Fibroblast of the aortic adventitia (primary cell): ENCODE data around the gene KDM4C. TPM values are rescaled to one million over a fixed set of nuclear protein-coding genes. Genes with fewer than 3 reads are reported as not detected.

Experiments
- DNase-seq: peaks from one replicate; pipeline ENCODE4 v3.0.0-alpha.2; 2010; ENCODE audit warnings: low read depth
- H3K4me3 ChIP-seq: 2 replicates; pipeline ENCODE4 v1.5.1; 2011; ENCODE audit warnings: low read depth, mild to moderate bottlenecking, control low read depth, low read length, moderate library complexity
- total RNA-seq: library from RNA; depleted of rRNA; stranded (reverse); fragments of >200 nt; gene quantifications from 2 replicates; pipeline ENCODE4 v1.2.3, GENCODE V29; 2012; ENCODE audit warnings: low replicate concordance
- TF ChIP-seq, protein P1 (sequence below): IDR thresholded peaks from 2 replicates; pipeline ENCODE4 v1.5.1; 2011; ENCODE audit warnings: mild to moderate bottlenecking, low read length, control low read depth, inconsistent platforms; ENCODE audit not compliant: insufficient read depth

The KDM4C gene
- total RNA-seq, 1 donor, result 25.1 TPM

DNA sequence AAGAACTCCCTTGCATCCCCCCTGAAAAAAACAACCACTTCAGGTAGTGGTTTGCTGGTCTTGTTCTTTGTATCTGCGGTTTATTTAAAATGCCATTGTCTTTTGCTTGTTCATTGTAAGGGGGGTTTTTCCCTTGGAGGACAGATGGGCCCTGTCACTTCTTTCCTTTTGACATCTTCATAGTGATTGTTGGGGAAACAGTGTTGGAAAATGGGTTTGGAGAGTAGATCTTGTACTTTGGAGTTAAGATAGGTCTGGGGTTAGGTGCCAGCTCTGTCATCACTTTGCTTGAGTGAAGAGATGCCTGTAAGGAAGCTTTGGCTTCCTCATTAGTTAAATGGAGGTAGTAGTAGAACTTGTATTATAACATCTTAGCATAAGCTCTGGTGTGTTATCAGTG, 112.4 kb downstream of the KDM4C start:
- DNase-seq, result no peak
- no peak overlapping the region for H3K4me3 ChIP-seq
- TF ChIP-seq, protein P1, sequence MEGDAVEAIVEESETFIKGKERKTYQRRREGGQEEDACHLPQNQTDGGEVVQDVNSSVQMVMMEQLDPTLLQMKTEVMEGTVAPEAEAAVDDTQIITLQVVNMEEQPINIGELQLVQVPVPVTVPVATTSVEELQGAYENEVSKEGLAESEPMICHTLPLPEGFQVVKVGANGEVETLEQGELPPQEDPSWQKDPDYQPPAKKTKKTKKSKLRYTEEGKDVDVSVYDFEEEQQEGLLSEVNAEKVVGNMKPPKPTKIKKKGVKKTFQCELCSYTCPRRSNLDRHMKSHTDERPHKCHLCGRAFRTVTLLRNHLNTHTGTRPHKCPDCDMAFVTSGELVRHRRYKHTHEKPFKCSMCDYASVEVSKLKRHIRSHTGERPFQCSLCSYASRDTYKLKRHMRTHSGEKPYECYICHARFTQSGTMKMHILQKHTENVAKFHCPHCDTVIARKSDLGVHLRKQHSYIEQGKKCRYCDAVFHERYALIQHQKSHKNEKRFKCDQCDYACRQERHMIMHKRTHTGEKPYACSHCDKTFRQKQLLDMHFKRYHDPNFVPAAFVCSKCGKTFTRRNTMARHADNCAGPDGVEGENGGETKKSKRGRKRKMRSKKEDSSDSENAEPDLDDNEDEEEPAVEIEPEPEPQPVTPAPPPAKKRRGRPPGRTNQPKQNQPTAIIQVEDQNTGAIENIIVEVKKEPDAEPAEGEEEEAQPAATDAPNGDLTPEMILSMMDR, result no peak

DNA sequence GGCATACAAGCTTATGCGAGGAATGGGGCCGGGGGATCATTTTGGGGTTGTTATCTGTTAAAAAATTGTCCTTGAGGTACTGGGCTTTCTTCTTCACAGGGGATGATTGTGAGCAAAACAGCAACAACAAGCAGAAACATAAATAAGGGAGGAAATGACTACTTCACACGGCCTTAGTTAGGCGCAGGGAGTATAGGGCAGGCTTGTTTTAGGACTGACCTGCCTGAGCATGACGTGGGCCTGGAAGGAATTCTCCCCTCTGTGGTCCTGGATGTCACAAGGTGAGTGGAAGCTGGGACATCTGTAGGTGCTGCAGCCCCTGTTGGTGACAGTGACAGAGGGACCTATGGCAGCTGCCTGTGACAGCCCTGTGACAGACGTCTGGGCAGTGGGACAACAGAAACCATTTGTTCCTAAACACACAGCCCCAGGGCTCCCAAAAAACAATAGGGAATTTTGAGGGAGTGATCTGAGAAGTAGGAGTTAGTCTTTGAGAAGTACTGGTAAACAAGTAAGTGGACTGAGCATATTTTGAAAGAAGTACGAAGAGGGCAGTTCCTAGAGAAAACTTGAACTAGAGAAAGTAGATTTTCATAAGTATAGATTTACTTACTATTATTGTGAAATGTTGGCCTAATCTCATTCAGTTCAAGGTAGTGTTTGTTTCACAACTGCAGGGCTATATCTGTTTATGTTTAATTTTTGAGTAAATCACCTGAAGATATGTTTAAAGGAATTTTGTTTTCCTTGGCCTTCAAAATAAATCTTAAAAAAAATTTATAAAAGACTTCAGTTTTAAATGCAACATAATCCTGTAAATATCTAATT, 113.1 kb downstream of the KDM4C start:
- no peak for DNase-seq
- TF ChIP-seq, protein P1, result no peak
- no peak overlapping the region for H3K4me3 ChIP-seq

DNA sequence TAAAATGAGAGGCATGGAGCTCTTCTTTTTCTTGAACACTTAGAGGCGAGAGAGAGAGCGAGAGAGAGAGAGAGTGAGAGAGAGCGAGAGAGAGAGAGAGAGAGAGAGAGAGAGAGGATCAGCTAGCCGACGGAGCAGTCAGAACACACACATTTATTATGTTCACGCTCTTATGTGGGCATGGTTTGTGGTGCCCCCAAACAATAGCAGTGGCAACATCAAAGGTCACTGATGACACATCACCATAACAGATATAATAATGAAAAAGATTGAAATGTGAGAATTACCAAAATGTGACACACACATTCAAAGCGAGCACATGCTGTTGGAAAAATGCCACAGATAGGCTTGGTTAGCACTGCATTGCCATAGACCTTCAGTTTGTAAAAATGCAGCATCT, 116.1 kb downstream of the KDM4C start:
- DNase-seq, result peak; percentile 69
- TF ChIP-seq, protein P1, result no peak
- no peak overlapping the region for H3K4me3 ChIP-seq

- H3K4me3 ChIP-seq, result no peak overlapping the region
- DNase-seq, result no peak
- TF ChIP-seq, protein P1, result no peak
Observed at GRCh38 chr9:6876195-6876894, 118.6 kb downstream of the KDM4C start.

GRCh38 chr9:6877671-6878161, 119.9 kb downstream of the KDM4C start:
- TF ChIP-seq, protein P1, result no peak
- peak; percentile 73 for DNase-seq
- no peak overlapping the region for H3K4me3 ChIP-seq

DNA sequence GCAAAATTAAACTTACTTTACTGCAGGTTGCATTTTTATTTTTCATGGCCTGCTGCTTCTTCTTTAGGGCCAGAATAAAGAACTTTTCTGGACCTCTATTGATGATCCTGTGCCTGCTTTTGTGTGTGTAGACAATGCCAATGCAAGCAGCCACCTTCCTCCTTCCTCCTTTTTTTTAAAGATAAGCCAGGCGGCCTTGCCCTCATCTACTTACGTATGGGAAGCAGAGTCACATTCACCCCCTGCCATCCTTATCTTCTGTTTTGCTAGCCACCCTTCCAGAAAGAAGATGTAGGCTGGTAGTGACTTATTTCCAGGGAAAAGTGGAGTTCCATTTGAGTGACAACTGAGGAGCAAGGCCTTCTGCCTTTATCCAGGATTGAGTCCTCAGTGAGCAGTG, 122.9 kb downstream of the KDM4C start:
- no peak overlapping the region for H3K4me3 ChIP-seq
- TF ChIP-seq, protein P1, result no peak
- no peak for DNase-seq
